GM18502 (cell line): ENCODE measurements around the gene LCE2D.
"Not testable (repeated sequence)": the region's sequence is repeated elsewhere in the genome, so short reads cannot be mapped to it uniquely, and the experiment has no call there.

Experiments
- ATAC-seq: cut with Tn5 transposase; IDR thresholded peaks from one replicate; pipeline ENCODE4 v1.9.1; 2021; ENCODE audit warnings: mild to moderate bottlenecking; ENCODE audit not compliant: unreplicated experiment, poor library complexity

Gene LCE2D

DNA sequence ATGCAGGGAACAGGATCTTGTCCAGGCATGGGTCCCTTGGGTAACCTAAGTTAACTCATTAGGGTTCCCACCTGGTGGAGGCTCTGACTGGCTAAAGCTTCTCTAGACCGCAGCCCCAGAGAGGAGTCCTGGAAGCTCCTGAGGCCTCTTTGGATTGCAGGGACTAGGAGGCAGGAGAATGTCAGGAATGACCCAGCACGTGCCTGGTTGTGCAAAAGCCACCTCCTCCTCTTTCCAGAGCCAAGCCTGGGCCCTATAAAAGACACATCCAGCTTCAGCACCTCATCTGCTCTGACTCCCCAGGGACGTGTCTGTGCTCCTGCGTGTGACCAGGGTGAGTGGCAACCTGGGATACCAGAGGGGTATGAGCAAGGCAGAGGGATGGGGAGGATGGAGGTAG lies 22.6 kb downstream of the LCE2D start, which contains the start of gene LCE2B:
Gene LCE2B, plus strand, starts transcription at position 301 of the 400 bp plus-strand sequence. CDS start 721 bp downstream, outside the sequence.
- ATAC-seq: not testable (repeated sequence)

DNA sequence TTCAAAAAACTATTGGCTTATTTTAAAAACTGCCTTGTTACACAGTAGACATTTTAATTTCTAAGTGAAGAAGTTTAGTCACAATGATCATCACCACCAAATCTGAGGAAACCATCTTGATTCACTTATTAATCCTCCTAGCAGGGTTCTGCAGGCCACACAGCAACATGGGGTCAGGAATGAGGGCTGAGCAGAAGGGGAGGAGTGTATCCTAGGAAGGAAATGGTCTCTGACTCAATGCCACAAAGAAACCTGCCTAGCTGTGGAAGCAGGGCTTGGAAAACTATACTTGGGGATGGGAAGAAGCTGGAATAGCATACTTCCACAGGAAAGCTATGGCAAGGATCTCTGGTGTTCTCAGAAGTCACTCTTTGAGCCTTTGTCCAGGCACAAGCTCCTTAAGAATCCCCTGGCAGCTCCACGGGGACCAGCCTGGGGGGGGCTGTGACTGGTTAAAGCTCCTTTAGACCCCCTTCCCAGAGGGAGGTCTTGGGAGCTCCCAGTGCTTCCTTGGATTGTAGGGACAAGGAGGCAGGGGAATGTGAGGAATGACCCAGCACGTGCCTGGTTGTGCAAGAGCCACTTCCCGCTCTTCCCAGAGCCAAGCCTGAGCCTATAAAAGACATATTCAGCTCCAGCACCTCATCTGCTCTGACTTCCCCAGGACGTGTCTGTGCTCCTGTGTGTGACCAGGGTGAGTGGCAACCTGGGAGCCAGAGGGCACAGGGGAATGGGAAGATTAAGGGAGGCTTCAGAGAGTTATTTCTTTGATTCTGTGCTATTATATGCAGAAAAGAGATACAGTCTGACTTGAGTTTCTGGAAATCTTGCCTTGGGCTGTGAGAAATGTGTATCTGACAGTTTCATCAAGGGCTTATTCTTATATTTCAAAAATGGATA lies 34.8 kb downstream of the LCE2D start, which contains the start of gene LCE2A:
Gene LCE2A, plus strand, starts transcription at position 645 of the 900 bp plus-strand sequence. CDS start 557 bp downstream, outside the sequence.
- ATAC-seq: no peak

DNA sequence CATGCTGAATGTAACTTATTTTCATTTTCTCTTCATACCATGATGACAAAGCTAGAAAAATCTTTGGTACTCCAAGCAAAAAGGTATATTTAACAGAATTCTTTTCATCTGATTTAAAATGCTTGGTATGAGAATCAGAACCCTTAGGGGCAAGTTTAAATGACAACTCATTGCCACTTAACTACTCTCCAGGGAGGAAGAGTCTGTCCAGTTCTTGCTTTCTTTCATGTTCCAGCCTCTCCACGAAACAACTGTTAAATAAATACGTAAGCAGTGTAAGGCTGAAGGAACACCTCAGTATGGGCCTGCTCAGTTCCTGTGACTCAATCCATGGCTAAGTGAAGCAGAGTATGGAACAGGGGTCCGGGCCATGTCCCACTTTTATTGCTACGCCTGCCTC lies 36.6 kb downstream of the LCE2D start:
- no peak for ATAC-seq

DNA sequence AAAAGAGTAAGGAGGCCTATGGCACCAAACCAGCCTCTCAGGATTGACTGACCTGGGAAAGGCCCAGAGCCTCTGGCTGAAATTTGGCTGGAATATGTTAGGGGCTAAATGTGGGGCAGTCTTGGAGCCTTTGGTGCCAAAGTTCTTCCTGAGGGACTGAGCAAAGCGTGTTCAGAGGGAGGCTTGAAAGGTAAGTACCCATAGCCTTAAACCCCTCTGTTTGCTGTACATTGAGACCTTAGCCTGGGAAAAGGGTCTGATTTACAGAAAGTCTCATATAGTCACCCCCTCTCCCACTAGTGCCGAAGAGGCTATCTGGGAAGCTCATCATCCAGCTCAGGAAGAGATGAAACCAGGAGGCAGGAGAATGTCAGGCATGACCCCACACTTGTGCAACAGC lies 44.7 kb downstream of the LCE2D start, which contains the start of gene LCE4A:
Gene LCE4A, plus strand, starts transcription at position 301 of the 400 bp plus-strand sequence. CDS start 916 bp downstream, outside the sequence.
- ATAC-seq: no peak
